Measurements from ENCODE around the gene STUM. TPM values are rescaled to one million over a fixed set of nuclear protein-coding genes. Genes with fewer than 3 reads are reported as not detected.

The STUM gene
- total RNA-seq, 2 donors from 2014 or later = 1.3 to 1.6 TPM

DNA sequence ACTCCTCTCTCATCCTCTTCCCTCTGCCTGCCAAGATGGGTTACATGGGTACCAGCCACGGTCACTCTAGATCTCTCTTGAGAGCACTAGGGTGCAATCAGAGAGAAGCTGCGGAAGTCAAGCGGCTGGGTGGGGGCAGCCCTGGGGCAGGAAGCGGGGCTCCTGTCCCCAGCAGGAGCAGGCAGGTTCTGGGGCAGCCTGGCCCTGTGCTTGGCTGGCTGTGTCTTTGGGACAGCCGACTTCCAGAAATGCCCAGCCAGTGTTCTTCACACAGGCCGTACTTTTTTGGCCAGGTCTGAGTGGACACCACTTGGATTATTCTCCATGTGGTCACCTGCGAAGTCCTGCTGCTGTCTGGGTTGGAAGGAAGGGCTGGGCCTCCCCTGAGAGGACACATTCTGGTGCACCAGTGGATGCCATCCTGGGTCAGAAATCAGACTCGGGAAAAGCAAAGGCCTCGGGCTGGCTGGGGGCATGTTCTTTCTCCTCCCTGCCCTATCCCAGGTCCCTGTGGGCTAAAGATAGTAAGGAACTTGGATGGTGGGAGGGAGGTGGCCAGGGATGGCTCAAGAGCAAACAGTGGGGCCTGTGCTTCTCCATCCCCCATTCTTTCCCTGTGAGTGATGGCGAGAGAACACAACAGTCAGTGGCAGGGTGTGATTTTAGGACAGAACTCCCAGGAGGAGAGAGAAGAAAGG is 96.9 kb downstream of the STUM start:
- ATAC-seq = no peak
- peaks cover 0 to 4% of the 10 kb centered on the region in 2 donors for H3K36me3 ChIP-seq (replicated peaks in 1 of 2; ENCODE audit: insufficient read depth in 1 of 2, low read depth in 2 of 2)
- H3K27me3 ChIP-seq = no peaks in the 10 kb centered on the region
- intact Hi-C loops (cut with DNase I) = no loop called here
- 78 to 88% methylated on average over 10 of the region's 10 CpGs for WGBS, 2 donors
- H3K27ac ChIP-seq = no peak overlapping the region
- peak in 1 of 4 donors; percentile 0 for DNase-seq
- H3K4me3 ChIP-seq = no peak overlapping the region
- TF ChIP-seq POLR2A (IDR thresholded peaks at IDR 0.05) = no peak
- TF ChIP-seq, protein P1, sequence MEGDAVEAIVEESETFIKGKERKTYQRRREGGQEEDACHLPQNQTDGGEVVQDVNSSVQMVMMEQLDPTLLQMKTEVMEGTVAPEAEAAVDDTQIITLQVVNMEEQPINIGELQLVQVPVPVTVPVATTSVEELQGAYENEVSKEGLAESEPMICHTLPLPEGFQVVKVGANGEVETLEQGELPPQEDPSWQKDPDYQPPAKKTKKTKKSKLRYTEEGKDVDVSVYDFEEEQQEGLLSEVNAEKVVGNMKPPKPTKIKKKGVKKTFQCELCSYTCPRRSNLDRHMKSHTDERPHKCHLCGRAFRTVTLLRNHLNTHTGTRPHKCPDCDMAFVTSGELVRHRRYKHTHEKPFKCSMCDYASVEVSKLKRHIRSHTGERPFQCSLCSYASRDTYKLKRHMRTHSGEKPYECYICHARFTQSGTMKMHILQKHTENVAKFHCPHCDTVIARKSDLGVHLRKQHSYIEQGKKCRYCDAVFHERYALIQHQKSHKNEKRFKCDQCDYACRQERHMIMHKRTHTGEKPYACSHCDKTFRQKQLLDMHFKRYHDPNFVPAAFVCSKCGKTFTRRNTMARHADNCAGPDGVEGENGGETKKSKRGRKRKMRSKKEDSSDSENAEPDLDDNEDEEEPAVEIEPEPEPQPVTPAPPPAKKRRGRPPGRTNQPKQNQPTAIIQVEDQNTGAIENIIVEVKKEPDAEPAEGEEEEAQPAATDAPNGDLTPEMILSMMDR (IDR thresholded peaks at IDR 0.05) = no peak
- H3K9me3 ChIP-seq = no peaks in the 10 kb centered on the region
- no peaks in the 10 kb centered on the region for H3K4me1 ChIP-seq

DNA sequence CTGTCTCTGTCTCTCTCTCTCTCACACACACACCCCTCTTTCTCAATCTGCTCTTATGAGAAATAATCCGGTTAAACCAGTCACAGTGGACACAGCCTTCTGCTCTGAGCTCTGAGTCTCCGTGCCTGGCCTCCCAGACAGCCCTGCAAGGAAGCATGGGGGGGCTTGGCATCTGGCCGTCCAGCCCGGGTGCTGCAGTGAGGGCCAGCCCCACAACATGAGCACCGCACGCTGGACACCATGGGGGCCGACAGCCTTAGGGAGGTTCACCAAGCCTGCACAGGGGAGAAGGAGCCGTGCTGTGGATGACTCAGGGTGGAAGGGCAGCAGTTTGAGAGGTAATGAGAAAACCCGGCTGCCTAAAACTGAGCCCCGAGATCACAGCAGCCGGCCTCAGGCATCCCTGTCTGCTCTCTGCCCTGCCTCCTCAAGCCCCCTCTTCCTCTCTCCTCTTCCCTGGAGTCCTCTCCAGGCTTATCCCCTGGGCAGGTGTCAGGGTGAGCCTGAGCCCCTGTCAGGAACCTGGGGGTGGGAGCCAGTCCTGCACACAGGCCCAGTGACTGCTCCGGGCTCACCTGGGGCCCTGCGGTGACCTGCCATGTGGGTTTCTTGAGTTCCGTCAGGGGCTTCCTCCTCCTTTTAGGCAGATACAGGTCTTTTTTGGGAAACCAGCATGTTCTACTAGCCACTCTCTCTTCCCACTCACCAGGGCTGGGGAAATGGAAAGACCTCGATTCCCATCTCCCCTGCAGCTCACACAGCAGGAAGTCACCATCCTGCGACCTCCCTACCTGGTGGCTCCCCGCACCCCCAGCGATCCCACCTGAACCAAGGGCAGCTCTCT is 97.7 kb downstream of the STUM start:
- 87 to 93% methylated on average over 16 to 18 of the region's 18 CpGs for WGBS, 2 donors
- no peak for DNase-seq
- TF ChIP-seq, protein P1 (IDR thresholded peaks at IDR 0.05) = no peak
- TF ChIP-seq POLR2A (IDR thresholded peaks at IDR 0.05) = no peak
- ATAC-seq = no peak
- H3K4me1 ChIP-seq = no peaks in the 10 kb centered on the region
- no peak overlapping the region for H3K4me3 ChIP-seq
- intact Hi-C loops (cut with DNase I) = no loop called here
- H3K9me3 ChIP-seq = no peaks in the 10 kb centered on the region
- H3K27ac ChIP-seq = no peak overlapping the region
- peaks cover 0 to 4% of the 10 kb centered on the region in 2 donors for H3K36me3 ChIP-seq (replicated peaks in 1 of 2; ENCODE audit: insufficient read depth in 1 of 2, low read depth in 2 of 2)
- H3K27me3 ChIP-seq = no peaks in the 10 kb centered on the region

DNA sequence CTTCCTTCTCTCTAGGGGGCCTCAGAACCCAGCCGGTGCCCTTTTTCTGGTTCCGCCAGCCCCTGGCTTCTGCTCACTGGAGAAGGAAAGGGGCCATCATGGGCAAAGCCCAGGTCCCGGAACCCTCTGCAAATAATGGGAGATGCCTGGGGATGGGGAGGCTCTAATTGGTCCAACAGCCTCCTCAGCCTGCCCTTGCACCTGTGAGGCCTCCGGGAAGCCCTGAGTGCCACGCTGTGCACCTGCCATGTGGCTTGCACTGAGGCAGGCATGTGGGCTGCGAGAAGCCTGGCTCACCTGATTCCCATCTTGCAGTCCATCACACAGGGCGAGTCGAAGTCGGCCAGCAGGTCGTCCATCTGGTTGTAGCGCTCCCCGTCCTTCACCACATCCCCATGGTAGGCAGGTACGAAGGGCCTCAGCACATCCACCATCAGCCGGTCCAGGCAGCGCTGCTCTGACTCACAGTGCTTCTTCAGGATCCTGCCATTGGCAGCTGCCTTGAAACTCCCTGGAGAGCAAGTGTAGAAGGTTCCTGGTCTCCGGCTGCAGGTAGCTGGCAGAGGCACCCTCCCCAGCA is 98.4 kb downstream of the STUM start:
- no peak overlapping the region for H3K4me3 ChIP-seq
- peaks cover 0 to 4% of the 10 kb centered on the region in 2 donors for H3K36me3 ChIP-seq (replicated peaks in 1 of 2; ENCODE audit: insufficient read depth in 1 of 2, low read depth in 2 of 2)
- ATAC-seq (no peak), DNase-seq (no peak)
- no peak overlapping the region for H3K27ac ChIP-seq
- WGBS, 2 donors = 96 to 97% methylated on average over 7 to 16 of the region's 16 CpGs
- H3K4me1 ChIP-seq = no peaks in the 10 kb centered on the region
- intact Hi-C loops (cut with DNase I) = no loop called here
- H3K9me3 ChIP-seq = no peaks in the 10 kb centered on the region
- TF ChIP-seq, protein P1 (IDR thresholded peaks at IDR 0.05) = no peak
- TF ChIP-seq POLR2A (IDR thresholded peaks at IDR 0.05) = no peak
- H3K27me3 ChIP-seq = no peaks in the 10 kb centered on the region

DNA sequence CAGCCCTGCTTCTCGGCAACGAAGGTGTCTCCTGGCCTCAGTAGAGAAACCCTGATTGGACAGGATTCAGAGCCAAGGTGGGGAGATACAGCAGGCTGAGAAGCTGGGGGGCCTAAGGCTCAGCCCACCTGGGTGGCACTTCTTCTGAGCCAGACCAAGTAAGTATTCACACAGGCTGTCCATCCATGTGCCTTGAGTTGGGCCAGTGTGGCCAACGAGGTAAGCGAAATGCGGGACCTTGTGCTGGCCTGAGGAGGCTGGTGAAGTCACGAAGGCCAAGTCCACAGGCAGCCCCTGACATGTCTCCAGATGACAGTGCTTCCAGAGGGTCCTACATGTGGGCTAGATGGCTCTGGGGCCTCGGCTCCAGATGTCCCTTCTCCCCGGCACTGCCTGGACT is 99.2 kb downstream of the STUM start:
- H3K27me3 ChIP-seq = no peaks in the 10 kb centered on the region
- peaks cover 0 to 4% of the 10 kb centered on the region in 2 donors for H3K36me3 ChIP-seq (replicated peaks in 1 of 2; ENCODE audit: insufficient read depth in 1 of 2, low read depth in 2 of 2)
- H3K9me3 ChIP-seq = no peaks in the 10 kb centered on the region
- intact Hi-C loops (cut with DNase I) = no loop called here
- 94 to 100% methylated on average over 5 to 7 of the region's 8 CpGs for WGBS, 2 donors
- H3K4me1 ChIP-seq = no peaks in the 10 kb centered on the region
- ATAC-seq (no peak), DNase-seq (no peak)
- H3K27ac ChIP-seq = no peak overlapping the region
- TF ChIP-seq, protein P1 (IDR thresholded peaks at IDR 0.05) = no peak
- no peak for TF ChIP-seq POLR2A (IDR thresholded peaks at IDR 0.05)
- no peak overlapping the region for H3K4me3 ChIP-seq
